T-helper 1 cell treated with Interleukin-12 subunit alpha and Interleukin-12 subunit beta and Interleukin-4 antibody, amounts not matched to agents 30 ng/mL and 1 ng/mL, for 36 hours (primary cell): ENCODE results near the gene TET2. TPM values are rescaled to one million over a fixed set of nuclear protein-coding genes. Genes with fewer than 3 reads are reported as not detected.

Source experiments
- intact Hi-C: fragments of 100-400 bp; cut with micrococcal nuclease; formaldehyde crosslinking; loops from one replicate; pipeline ENCODE4 v1.15.1; 2024
- total RNA-seq: library from RNA; stranded (reverse); gene quantifications from 2 replicates; pipeline ENCODE4 v1.2.3, GENCODE V29; 2022

Gene TET2
- total RNA-seq, 1 donor from 2014 or later, result 30.2 TPM

DNA sequence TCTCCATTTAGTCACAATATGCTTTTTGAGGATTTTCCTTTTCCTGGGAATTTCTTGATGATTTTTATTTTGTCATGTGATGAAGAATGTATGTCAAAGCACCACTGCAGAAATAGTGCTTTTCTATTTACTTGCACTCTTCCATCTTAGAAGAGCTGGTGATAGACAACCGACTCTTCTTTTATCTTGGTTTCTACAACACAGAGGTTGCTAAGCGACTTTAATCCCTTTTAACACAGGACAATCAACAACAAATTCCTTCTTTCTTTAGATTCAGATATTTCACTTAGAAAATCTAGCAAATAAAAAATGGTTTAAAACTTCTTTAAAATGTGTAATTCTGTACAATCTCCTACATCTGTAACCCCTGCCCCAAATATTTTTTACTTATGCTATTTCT, 34.6 kb downstream of the TET2 start:
- intact Hi-C loops, result no loop called here

DNA sequence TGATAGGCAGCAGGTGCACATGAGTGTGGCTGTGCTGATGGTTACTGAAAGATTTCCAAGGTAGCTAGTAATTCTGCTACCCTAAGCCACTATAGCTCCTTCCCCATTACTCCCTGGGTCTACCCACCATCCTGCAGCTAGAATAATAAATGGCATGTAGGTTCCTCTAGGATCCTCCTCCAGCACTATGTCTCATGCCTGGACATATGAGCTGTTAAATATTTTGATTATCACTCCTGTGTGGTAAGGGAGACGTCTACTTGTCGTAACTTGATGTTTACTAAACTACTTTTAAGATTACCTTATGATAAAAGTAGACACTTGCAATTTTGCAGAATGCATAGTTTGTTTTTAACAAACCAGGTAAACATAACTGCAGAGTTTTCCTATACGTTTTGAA, 35.5 kb downstream of the TET2 start:
- intact Hi-C loops, result no loop called here

GRCh38 chr4:105184316-105184980, 37.8 kb downstream of the TET2 start:
- intact Hi-C loops, result no loop called here

- intact Hi-C loops, result no loop called here
These were observed 40.1 kb downstream of the TET2 start for GRCh38 chr4:105186701-105187161.

GRCh38 chr4:105189855-105190650, 43.4 kb downstream of the TET2 start:
- intact Hi-C loops, result no loop called here

DNA sequence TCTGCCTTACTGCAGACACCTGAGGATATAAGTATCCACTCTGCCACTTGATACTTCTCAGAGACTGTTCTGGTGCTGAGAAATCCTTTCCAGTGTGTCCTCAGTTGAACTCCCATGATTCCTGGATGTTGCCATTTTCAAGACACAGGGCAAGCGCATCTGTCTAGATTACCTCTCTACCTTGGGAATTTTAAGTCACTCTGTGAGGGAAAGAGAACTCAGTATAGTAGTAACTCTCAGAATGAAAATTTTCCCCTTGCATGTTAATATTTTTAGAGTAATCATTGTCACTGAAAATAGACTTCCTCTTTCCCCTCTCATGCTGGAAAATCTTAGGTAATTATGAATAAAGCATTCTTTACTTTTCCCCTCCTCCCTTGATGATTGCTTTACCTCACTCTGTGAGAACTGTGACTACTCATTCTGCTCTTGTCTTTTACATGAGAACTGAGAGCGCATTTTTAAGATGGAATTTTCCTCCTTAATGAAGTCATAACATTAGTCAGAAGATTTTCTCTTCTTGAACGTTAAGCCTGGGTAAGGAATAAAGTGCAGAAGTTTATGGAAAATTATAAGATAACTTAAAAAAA, 45.0 kb downstream of the TET2 start:
- intact Hi-C loops, result no loop called here

GRCh38 chr4:105192474-105192873, 45.8 kb downstream of the TET2 start:
- intact Hi-C loops, result no loop called here

GRCh38 chr4:105192910-105193309, 46.2 kb downstream of the TET2 start:
- intact Hi-C loops, result no loop called here

- intact Hi-C loops, result no loop called here
These were observed 46.9 kb downstream of the TET2 start for GRCh38 chr4:105193536-105193935.

DNA sequence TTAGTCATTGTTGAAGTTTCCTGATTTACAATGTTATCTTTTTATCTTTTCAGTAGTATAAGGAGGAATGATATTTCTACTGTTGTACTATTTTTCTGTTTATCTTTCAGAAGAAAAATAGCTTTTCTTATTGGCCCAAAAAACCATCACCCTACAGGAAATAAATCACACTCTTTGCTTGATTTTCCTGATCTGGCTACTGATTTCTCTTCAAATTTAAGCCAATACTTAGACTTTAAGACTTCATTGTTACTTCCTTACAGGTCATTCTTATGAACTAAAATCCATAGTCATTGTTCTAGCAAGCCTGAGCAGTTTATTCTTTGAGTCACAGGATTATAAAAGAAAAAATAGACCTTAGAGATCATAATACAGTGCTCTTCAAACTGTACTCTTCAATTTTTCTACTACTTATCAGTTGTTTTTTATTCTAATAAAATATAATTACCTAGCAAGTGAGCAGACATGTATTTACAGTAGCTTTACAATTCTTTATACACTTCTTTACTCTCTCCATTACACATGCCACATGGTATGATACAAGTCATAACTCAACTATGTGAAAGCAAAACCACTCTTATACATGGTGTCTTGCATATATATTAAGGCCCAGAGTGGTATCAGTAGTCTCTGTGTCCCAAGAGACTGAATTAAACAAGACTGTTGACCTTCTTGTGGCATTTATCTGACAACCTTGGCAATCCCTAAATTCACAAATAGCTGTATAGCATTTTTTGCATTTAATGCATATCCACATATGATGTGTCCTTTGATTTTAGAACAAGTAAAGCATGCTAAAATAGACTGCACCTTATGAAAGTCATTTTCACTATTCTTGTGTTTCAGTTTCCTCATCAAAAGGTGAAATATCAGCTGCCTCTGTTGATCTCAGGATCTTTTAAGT, 47.9 kb downstream of the TET2 start:
- intact Hi-C loops, result loop anchor here (2.0 kb wide), 1 partner anchor 48 kb away; the partner anchor contains the start of gene TET2

- intact Hi-C loops, result no loop called here
These were observed 50.0 kb downstream of the TET2 start for GRCh38 chr4:105196523-105197145.

GRCh38 chr4:105197777-105198176, 51.1 kb downstream of the TET2 start:
- intact Hi-C loops, result no loop called here

DNA sequence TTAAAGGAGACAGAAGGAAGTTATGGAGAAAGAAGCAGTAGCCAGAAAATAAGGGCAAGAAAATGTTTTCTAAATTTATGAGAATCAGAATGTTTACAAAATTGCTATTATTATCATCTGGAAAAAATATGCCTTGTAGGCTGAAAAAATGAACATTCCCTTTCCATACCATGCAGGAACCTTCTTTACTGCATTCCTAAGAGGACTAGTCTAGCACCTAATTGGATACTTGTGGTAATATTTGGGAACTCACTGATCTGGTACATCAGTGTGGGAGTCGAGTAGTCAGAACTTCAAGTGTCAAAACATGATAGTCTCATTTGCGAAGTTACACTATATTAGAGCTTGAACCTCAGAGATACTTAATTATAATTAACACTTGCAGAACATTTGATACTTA, 51.9 kb downstream of the TET2 start:
- intact Hi-C loops, result no loop called here

- intact Hi-C loops, result no loop called here
These were observed 59.5 kb downstream of the TET2 start for GRCh38 chr4:105206214-105206613.

- intact Hi-C loops, result no loop called here
These were observed 60.7 kb downstream of the TET2 start for GRCh38 chr4:105207386-105207785.

- intact Hi-C loops, result no loop called here
These were observed 61.9 kb downstream of the TET2 start for GRCh38 chr4:105208561-105208960.

GRCh38 chr4:105210916-105211315, 64.2 kb downstream of the TET2 start:
- intact Hi-C loops, result no loop called here

- intact Hi-C loops, result loop anchor here (1.0 kb wide), 1 partner anchor 91 kb away; no protein-coding TSS in a partner anchor
These were observed 69.1 kb downstream of the TET2 start for GRCh38 chr4:105215609-105216313.

DNA sequence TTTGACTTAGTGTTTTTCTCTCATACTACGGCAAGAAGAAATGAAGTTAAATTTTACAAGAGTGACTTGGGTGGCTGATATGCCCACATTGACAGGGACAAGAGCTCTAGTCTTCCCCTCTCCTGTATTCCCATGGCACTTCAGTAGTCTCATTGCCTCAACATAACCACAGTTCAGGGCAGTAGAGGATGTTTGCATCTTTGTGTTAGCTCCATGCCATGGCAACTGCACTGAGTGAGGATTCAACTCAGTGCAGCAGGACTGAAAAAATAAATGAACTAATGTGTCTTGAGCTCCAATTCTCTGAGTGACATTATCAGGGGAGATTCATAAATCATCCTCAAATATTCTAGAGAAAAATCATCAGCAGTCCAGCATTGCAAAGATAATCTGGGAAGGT, 78.8 kb downstream of the TET2 start:
- intact Hi-C loops, result no loop called here

- intact Hi-C loops, result no loop called here
These were observed 80.4 kb downstream of the TET2 start for GRCh38 chr4:105227054-105227453.
